Osteocyte (in vitro differentiated cells): Measurements from ENCODE around the gene ADGRF4. TPM values are rescaled to one million over a fixed set of nuclear protein-coding genes. Genes with fewer than 3 reads are reported as not detected.

Experiments used
- DNase-seq: peaks from one replicate; pipeline ENCODE4 v3.0.0; 2021; ENCODE audit warnings: mixed read lengths; ENCODE audit not compliant: unreplicated experiment; ENCODE audit errors: extremely low spot score
- H3K27ac Mint-ChIP-seq: one replicate; pipeline ENCODE4 v1.8.0; 2021; ENCODE audit warnings: mild to moderate bottlenecking, mixed read lengths; ENCODE audit not compliant: unreplicated experiment
- H3K27me3 Mint-ChIP-seq: one replicate; pipeline ENCODE4 v1.8.0; 2021; ENCODE audit warnings: mixed read lengths; ENCODE audit not compliant: unreplicated experiment
- H3K36me3 Mint-ChIP-seq: one replicate; pipeline ENCODE4 v1.8.0; 2021; ENCODE audit warnings: mixed read lengths; ENCODE audit not compliant: unreplicated experiment
- H3K4me1 Mint-ChIP-seq: one replicate; pipeline ENCODE4 v1.8.0; 2021; ENCODE audit warnings: mixed read lengths; ENCODE audit not compliant: unreplicated experiment
- H3K4me3 Mint-ChIP-seq: one replicate; pipeline ENCODE4 v1.8.0; 2021; ENCODE audit warnings: mild to moderate bottlenecking, moderate library complexity, mixed read lengths; ENCODE audit not compliant: unreplicated experiment
- H3K9me3 Mint-ChIP-seq: one replicate; pipeline ENCODE4 v1.8.0; 2021; ENCODE audit warnings: mixed read lengths; ENCODE audit not compliant: unreplicated experiment
- total RNA-seq: library from RNA; stranded (reverse); gene quantifications from 2 replicates; pipeline ENCODE4 v1.2.1, GENCODE V29; 2021
- TF ChIP-seq, protein P1 (sequence below): fragments of 200-600 bp; sonication (generic); IDR thresholded peaks from 2 replicates; pipeline ENCODE4 v1.5.0; 2021; ENCODE audit warnings: antibody characterized with exemption, mild to moderate bottlenecking, moderate library complexity

ADGRF4 gene
- total RNA-seq, 1 donor from 2014 or later: not detected

DNA sequence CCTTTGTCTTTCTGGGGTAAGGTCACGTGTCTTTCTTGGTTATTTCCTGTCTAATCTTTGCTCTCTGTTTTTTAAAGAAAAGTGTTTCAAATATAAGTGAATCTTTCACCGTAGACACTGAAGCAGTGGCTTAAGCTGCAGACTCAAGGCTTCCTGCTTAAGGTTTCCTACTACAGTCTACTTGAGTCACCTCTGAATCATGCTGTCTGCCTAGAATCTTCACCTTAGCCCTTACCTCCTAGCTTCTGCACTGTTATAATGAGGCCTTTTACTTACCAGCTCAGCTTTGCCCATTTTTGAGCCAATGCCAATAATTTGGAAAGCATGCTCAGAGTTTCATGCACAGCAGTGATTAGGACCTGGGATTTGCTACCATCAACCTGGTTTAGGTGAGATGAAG is 30.6 kb downstream of the ADGRF4 start:
- DNase-seq: no peak
- no peaks in the 10 kb centered on the region for H3K27me3 Mint-ChIP-seq
- H3K36me3 Mint-ChIP-seq: no peaks in the 10 kb centered on the region
- H3K4me3 Mint-ChIP-seq: no peak overlapping the region
- TF ChIP-seq, protein P1, sequence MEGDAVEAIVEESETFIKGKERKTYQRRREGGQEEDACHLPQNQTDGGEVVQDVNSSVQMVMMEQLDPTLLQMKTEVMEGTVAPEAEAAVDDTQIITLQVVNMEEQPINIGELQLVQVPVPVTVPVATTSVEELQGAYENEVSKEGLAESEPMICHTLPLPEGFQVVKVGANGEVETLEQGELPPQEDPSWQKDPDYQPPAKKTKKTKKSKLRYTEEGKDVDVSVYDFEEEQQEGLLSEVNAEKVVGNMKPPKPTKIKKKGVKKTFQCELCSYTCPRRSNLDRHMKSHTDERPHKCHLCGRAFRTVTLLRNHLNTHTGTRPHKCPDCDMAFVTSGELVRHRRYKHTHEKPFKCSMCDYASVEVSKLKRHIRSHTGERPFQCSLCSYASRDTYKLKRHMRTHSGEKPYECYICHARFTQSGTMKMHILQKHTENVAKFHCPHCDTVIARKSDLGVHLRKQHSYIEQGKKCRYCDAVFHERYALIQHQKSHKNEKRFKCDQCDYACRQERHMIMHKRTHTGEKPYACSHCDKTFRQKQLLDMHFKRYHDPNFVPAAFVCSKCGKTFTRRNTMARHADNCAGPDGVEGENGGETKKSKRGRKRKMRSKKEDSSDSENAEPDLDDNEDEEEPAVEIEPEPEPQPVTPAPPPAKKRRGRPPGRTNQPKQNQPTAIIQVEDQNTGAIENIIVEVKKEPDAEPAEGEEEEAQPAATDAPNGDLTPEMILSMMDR: no peak
- no peaks in the 10 kb centered on the region for H3K4me1 Mint-ChIP-seq
- H3K9me3 Mint-ChIP-seq: peaks cover 6% of the 10 kb centered on the region
- no peak overlapping the region for H3K27ac Mint-ChIP-seq

DNA sequence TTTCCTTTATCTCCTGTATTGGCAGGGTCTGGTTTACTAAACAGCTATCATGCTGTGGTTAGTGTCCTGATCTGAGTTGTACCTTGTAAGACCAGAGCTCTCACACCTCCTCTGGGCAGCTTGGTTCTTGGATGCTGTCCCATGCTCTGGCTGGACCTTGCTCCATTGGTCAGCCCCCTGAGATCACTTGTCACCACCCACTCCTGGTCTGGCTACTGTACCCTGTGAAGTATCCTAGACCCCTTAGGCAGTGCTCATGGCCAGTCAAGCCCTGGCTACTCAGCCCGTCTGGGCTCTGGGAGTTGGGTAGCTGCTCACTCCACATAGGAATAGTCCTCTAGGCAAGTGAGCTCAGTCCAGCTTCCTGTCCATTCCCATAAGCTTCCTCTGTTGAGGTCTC is 31.1 kb downstream of the ADGRF4 start:
- no peaks in the 10 kb centered on the region for H3K27me3 Mint-ChIP-seq
- H3K4me3 Mint-ChIP-seq: no peak overlapping the region
- no peaks in the 10 kb centered on the region for H3K4me1 Mint-ChIP-seq
- no peak overlapping the region for H3K27ac Mint-ChIP-seq
- no peaks in the 10 kb centered on the region for H3K36me3 Mint-ChIP-seq
- TF ChIP-seq, protein P1: no peak
- peaks cover 6% of the 10 kb centered on the region for H3K9me3 Mint-ChIP-seq
- DNase-seq: no peak

DNA sequence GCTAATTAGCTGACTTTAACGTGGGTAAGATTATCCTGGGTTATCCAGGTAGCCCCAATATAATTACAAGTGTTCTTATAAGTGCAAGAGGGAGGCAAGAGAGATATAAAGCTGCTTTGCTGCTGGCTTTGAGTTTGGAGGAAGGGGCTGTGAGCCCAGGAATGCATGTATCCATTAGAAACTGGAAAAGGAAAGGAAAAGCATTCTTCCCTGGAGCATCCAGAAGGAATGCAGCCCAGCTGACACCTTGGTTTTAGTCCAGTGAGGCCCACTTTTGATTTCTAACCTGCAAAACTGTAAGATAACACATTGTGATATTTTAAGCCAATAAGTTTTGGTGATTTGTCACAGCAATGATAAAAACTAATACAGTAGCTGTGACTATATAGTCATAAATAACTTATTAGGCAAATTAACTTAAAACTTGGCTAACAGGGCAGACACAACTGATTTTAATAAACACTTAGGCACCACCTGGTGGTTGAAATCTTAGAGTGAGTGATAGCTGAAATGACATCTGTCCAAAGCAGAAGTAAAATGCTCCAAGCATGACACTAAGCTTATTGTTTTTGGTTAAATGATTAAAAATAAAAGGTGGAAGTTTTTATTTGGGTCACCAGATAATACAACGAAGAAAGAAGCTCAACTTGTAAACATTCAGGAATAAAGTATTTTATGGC is 35.6 kb downstream of the ADGRF4 start:
- DNase-seq: no peak
- TF ChIP-seq, protein P1: peak; percentile 45
- H3K4me1 Mint-ChIP-seq: no peaks in the 10 kb centered on the region
- no peak overlapping the region for H3K4me3 Mint-ChIP-seq
- H3K27ac Mint-ChIP-seq: no peak overlapping the region
- no peaks in the 10 kb centered on the region for H3K27me3 Mint-ChIP-seq
- no peaks in the 10 kb centered on the region for H3K36me3 Mint-ChIP-seq
- H3K9me3 Mint-ChIP-seq: no peaks in the 10 kb centered on the region

DNA sequence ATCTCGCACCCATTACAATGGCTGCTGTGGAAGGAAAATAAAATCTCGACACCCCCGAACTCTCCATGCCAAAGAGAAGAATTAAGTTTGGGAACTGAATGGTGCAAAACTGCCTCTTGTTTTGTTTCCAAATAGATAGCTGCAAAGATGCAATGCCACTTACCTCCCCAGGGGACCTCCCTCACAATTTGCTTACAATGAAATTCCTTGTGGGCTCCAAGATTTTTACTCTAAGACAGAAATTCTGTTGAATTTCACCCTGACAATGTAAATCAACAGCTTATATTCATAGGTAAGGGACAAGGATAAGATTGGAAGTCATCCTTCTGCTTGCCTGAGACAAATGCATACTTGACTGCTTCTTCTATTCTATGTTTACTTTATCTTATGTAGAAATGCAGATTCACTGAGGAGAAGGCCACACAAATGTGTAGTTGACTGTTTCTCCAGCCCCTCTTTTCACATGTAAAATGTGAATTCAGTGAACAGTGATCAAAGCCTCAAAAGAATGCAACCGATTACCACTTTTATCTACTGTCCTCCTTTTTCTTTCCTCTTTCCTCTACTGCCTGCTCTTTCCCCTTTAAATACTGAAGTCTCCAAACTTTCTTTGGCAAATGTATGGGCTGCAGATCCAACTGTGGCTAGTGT is 36.6 kb downstream of the ADGRF4 start:
- Mint-ChIP-seq H3K36me3 (no peaks in the 10 kb centered on the region), H3K27ac (no peak overlapping the region), H3K27me3 (no peaks in the 10 kb centered on the region), H3K4me1 (no peaks in the 10 kb centered on the region), H3K4me3 (no peak overlapping the region), H3K9me3 (no peaks in the 10 kb centered on the region)
- no peak for DNase-seq
- TF ChIP-seq, protein P1: no peak

DNA sequence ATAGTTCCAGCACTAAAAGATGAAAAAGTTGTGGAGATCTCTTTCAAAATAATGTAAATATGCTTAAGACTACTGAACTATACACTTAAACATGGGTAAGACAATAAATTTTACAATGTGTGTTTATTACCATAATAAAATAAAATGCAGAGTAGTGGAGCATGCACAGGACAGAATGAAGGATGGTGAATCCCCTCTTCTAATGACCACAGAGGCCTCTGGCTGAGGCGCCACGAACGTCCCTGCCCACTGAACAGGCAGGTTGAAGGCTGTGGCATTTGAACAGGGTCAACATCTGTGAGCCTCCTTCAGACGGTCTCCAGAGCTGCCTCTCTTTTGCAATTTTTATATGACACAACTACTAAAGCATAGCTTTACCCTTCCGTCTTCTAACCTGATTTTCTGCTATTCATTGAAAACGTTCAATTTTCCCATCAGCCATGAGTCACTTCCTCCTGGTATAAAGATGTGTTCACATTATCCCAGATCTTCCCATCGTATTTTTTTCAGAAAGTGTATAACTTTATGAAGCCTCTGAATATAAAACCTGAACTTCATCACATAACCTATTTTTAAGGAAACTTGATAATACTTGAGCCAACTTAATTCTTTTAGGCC is 37.8 kb downstream of the ADGRF4 start:
- H3K4me3 Mint-ChIP-seq: no peak overlapping the region
- no peaks in the 10 kb centered on the region for H3K4me1 Mint-ChIP-seq
- TF ChIP-seq, protein P1: no peak
- no peaks in the 10 kb centered on the region for H3K36me3 Mint-ChIP-seq
- no peak overlapping the region for H3K27ac Mint-ChIP-seq
- DNase-seq: no peak
- no peaks in the 10 kb centered on the region for H3K27me3 Mint-ChIP-seq
- no peaks in the 10 kb centered on the region for H3K9me3 Mint-ChIP-seq
